Effector memory CD8-positive, alpha-beta T cell (primary cell): ENCODE results near the gene SCUBE2.
"Not testable (repeated sequence)": the region's sequence is repeated elsewhere in the genome, so short reads cannot be mapped to it uniquely, and the experiment has no call there.

Experiments
- ATAC-seq: fragments of 150-1000 bp; cut with Tn5 transposase; replicated peaks from 2 replicates; pipeline ENCODE4 v1.10.0; 2021; ENCODE audit warnings: mild to moderate bottlenecking, moderate library complexity
- DNase-seq, 3 experiments: peaks; one replicate each; pipeline ENCODE4 v3.0.0; 2021
- H3K27ac Mint-ChIP-seq, 2 donors: one replicate each; pipeline ENCODE4 v1.8.0; 2022; ENCODE audit warnings: mild to moderate bottlenecking in 2 of 2, mixed read lengths in 2 of 2, moderate library complexity in 2 of 2
- H3K27me3 Mint-ChIP-seq, 2 donors: one replicate each; pipeline ENCODE4 v1.8.0; 2022; ENCODE audit warnings: mixed read lengths in 2 of 2
- H3K36me3 Mint-ChIP-seq: one replicate; pipeline ENCODE4 v1.8.0; 2022; ENCODE audit warnings: mild to moderate bottlenecking, moderate library complexity, mixed read lengths; ENCODE audit not compliant: insufficient read depth
- H3K4me1 Mint-ChIP-seq, 2 donors: one replicate each; pipeline ENCODE4 v1.8.0; 2022; ENCODE audit warnings: low read depth in 2 of 2, mixed read lengths in 2 of 2
- H3K4me3 Mint-ChIP-seq, 2 donors: one replicate each; pipeline ENCODE4 v1.8.0; 2022; ENCODE audit warnings: mild to moderate bottlenecking in 2 of 2, mixed read lengths in 2 of 2, moderate library complexity in 2 of 2
- H3K9me3 Mint-ChIP-seq, 2 donors: one replicate each; pipeline ENCODE4 v1.8.0; 2022; ENCODE audit warnings: mixed read lengths in 2 of 2

SCUBE2 gene

GRCh38 chr11:8989453-8989852 lies 101.9 kb downstream of the SCUBE2 start:
- DNase-seq (no peak), ATAC-seq (no peak)
- H3K27me3 Mint-ChIP-seq, result peaks cover 8 to 22% of the 10 kb centered on the region in 2 donors
- no peak overlapping the region for H3K4me3 Mint-ChIP-seq
- H3K27ac Mint-ChIP-seq, result peak overlapping the region in 1 of 2 donors; percentile 46
- H3K36me3 Mint-ChIP-seq, result no peaks in the 10 kb centered on the region
- no peaks in the 10 kb centered on the region for H3K9me3 Mint-ChIP-seq
- no peaks in the 10 kb centered on the region for H3K4me1 Mint-ChIP-seq

GRCh38 chr11:8988329-8989234 lies 102.8 kb downstream of the SCUBE2 start:
- Mint-ChIP-seq H3K36me3 (no peaks in the 10 kb centered on the region), H3K27ac (peak overlapping the region in 1 of 2 donors; percentile 46), H3K4me1 (no peaks in the 10 kb centered on the region), H3K4me3 (no peak overlapping the region), H3K27me3 (peaks cover 8 to 22% of the 10 kb centered on the region in 2 donors), H3K9me3 (no peaks in the 10 kb centered on the region)
- DNase-seq (no peak), ATAC-seq (no peak)

GRCh38 chr11:8987446-8987845 lies 104.0 kb downstream of the SCUBE2 start:
- Mint-ChIP-seq H3K27ac (no peak overlapping the region), H3K4me1 (no peaks in the 10 kb centered on the region), H3K9me3 (no peaks in the 10 kb centered on the region), H3K27me3 (peaks cover 8 to 22% of the 10 kb centered on the region in 2 donors), H3K36me3 (no peaks in the 10 kb centered on the region), H3K4me3 (no peak overlapping the region)
- no peak for ATAC-seq
- no peak for DNase-seq

- not testable (repeated sequence) for H3K9me3 Mint-ChIP-seq, H3K4me1 Mint-ChIP-seq, H3K36me3 Mint-ChIP-seq, DNase-seq, ATAC-seq, H3K27ac Mint-ChIP-seq, H3K4me3 Mint-ChIP-seq
- H3K27me3 Mint-ChIP-seq, result peaks cover 8 to 22% of the 10 kb centered on the region in 2 donors
These were observed 104.6 kb downstream of the SCUBE2 start for GRCh38 chr11:8986772-8987171.

GRCh38 chr11:8985462-8985861 lies 105.9 kb downstream of the SCUBE2 start:
- no peak overlapping the region for H3K4me3 Mint-ChIP-seq
- ATAC-seq, result no peak
- DNase-seq, result no peak
- no peaks in the 10 kb centered on the region for H3K4me1 Mint-ChIP-seq
- H3K36me3 Mint-ChIP-seq, result no peaks in the 10 kb centered on the region
- H3K9me3 Mint-ChIP-seq, result no peaks in the 10 kb centered on the region
- H3K27me3 Mint-ChIP-seq, result peaks cover 8 to 22% of the 10 kb centered on the region in 2 donors
- no peak overlapping the region for H3K27ac Mint-ChIP-seq

- H3K27ac Mint-ChIP-seq, result no peak overlapping the region
- no peak overlapping the region for H3K4me3 Mint-ChIP-seq
- DNase-seq, result no peak
- H3K36me3 Mint-ChIP-seq, result no peaks in the 10 kb centered on the region
- H3K9me3 Mint-ChIP-seq, result no peaks in the 10 kb centered on the region
- no peaks in the 10 kb centered on the region for H3K4me1 Mint-ChIP-seq
- peaks cover 0 to 14% of the 10 kb centered on the region in 2 donors for H3K27me3 Mint-ChIP-seq
- ATAC-seq, result no peak
These were observed 107.8 kb downstream of the SCUBE2 start for GRCh38 chr11:8983552-8983951.

GRCh38 chr11:8980485-8980884 lies 110.9 kb downstream of the SCUBE2 start:
- no peaks in the 10 kb centered on the region for H3K9me3 Mint-ChIP-seq
- H3K4me3 Mint-ChIP-seq, result no peak overlapping the region
- no peak overlapping the region for H3K27ac Mint-ChIP-seq
- H3K4me1 Mint-ChIP-seq, result no peaks in the 10 kb centered on the region
- no peak for DNase-seq
- no peaks in the 10 kb centered on the region for H3K27me3 Mint-ChIP-seq
- no peaks in the 10 kb centered on the region for H3K36me3 Mint-ChIP-seq
- ATAC-seq, result no peak

- H3K4me1 Mint-ChIP-seq, ATAC-seq, H3K4me3 Mint-ChIP-seq, H3K27me3 Mint-ChIP-seq, H3K36me3 Mint-ChIP-seq, H3K27ac Mint-ChIP-seq, DNase-seq, H3K9me3 Mint-ChIP-seq: not testable (repeated sequence)
These were observed 112.0 kb downstream of the SCUBE2 start for GRCh38 chr11:8979365-8979764.

GRCh38 chr11:8973121-8973520 lies 118.3 kb downstream of the SCUBE2 start:
- no peak overlapping the region for H3K4me3 Mint-ChIP-seq
- H3K36me3 Mint-ChIP-seq, result no peaks in the 10 kb centered on the region
- H3K9me3 Mint-ChIP-seq, result no peaks in the 10 kb centered on the region
- DNase-seq (no peak), ATAC-seq (no peak)
- H3K4me1 Mint-ChIP-seq, result no peaks in the 10 kb centered on the region
- H3K27ac Mint-ChIP-seq, result peak overlapping the region in 1 of 2 donors; percentile 16
- H3K27me3 Mint-ChIP-seq, result no peaks in the 10 kb centered on the region

- no peaks in the 10 kb centered on the region for H3K36me3 Mint-ChIP-seq
- no peaks in the 10 kb centered on the region for H3K27me3 Mint-ChIP-seq
- DNase-seq (no peak), ATAC-seq (no peak)
- no peaks in the 10 kb centered on the region for H3K4me1 Mint-ChIP-seq
- H3K9me3 Mint-ChIP-seq, result no peaks in the 10 kb centered on the region
- H3K4me3 Mint-ChIP-seq, result no peak overlapping the region
- no peak overlapping the region for H3K27ac Mint-ChIP-seq
These were observed 119.5 kb downstream of the SCUBE2 start for GRCh38 chr11:8971924-8972316.

GRCh38 chr11:8971196-8971923 lies 120.0 kb downstream of the SCUBE2 start:
- no peaks in the 10 kb centered on the region for H3K36me3 Mint-ChIP-seq
- ATAC-seq (no peak), DNase-seq (no peak)
- no peak overlapping the region for H3K4me3 Mint-ChIP-seq
- no peaks in the 10 kb centered on the region for H3K4me1 Mint-ChIP-seq
- H3K27me3 Mint-ChIP-seq, result no peaks in the 10 kb centered on the region
- no peak overlapping the region for H3K27ac Mint-ChIP-seq
- H3K9me3 Mint-ChIP-seq, result no peaks in the 10 kb centered on the region
